ENCODE results near the gene EYS. TPM values are rescaled to one million over a fixed set of nuclear protein-coding genes. Genes with fewer than 3 reads are reported as not detected.

The EYS gene
- total and polyA plus RNA-seq, 2 of the 13 experiments (the other 11 are each of a cell fraction or from before 2014, with no cell fraction given): 0.04 to 0.07 TPM

DNA sequence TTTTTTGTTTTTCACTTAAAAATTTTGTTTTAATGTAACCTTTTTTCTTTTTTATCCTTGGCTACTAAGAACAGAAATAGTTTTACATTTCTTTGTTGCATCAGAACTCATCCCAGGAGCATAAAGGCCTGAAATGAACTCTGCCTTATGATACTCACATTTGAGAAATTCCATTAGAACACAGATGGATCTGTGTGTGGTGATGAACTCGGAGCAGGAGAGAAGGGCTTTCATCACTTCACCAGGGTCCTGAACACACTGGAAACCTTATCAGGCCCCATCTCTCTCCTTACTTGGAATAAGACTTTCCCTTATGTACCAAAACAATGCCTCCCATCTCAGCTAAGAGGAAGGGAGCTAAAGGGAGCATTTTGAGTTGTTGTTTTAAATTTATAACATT, 1932.1 kb downstream of the EYS start:
- no peak for FAIRE-seq
- no peak for DNase-seq (ENCODE audit: low spot score)
- WGBS (ENCODE audit: low lambda C conversion rate): 11% methylated on average over 1 of the region's 1 CpG
- Histone ChIP-seq H3K36me3 (replicated peaks in 1 of 2; ENCODE audit: control insufficient read depth in 1 of 2, insufficient read depth in 2 of 2, low read length in 2 of 2) (no peaks in the 10 kb centered on the region), H3K4me1 (ENCODE audit: insufficient read depth, low read length) (no peaks in the 10 kb centered on the region), H3K9me3 (ENCODE audit: low read length) (no peaks in the 10 kb centered on the region), H3K9ac (ENCODE audit: insufficient read depth, low read depth, low read length) (no peak overlapping the region), H2AFZ (ENCODE audit: low read length) (no peak overlapping the region), H3K4me2 (ENCODE audit: low read depth, low read length) (no peak overlapping the region), H3K27me3 (ENCODE audit: control insufficient read depth in 1 of 2, insufficient read depth in 2 of 2, low read length in 2 of 2) (no peaks in the 10 kb centered on the region; a peak in 1 of 5 replicates), H3K27ac (ENCODE audit: extremely low read length, insufficient read depth, low read length) (no peak overlapping the region), H3K4me3 (replicated peaks in 1 of 3; ENCODE audit: insufficient read depth in 1 of 3, low read depth in 2 of 3, low read length in 3 of 3) (no peak overlapping the region), H4K20me1 (ENCODE audit: insufficient read depth, low read length) (no peaks in the 10 kb centered on the region), H3K79me2 (ENCODE audit: insufficient read depth, low read length) (no peaks in the 10 kb centered on the region)
- intact Hi-C loops (cut with micrococcal nuclease; ENCODE audit: unreplicated experiment) (no loop called here), in situ Hi-C loops (cut with HindIII; ENCODE audit: extremely low pct_ligation_motif_present, low pct_unique_long_range_greater_than_20kb) (no loop called here)
- TF ChIP-seq ZNF674 (CRISPR knock-in tag; IDR thresholded peaks at IDR 0.05; ENCODE audit: low read depth): no peak
- no peak for TF ChIP-seq NFATC3 (CRISPR knock-in tag; IDR thresholded peaks at IDR 0.05)
- no peak for TF ChIP-seq RXRA (CRISPR knock-in tag; IDR thresholded peaks at IDR 0.05)
- TF ChIP-seq ZNF430 (CRISPR knock-in tag; IDR thresholded peaks at IDR 0.05): no peak
- no peak for TF ChIP-seq ZNF30 (CRISPR knock-in tag; IDR thresholded peaks at IDR 0.05)
- no peak for TF ChIP-seq CENPX (CRISPR knock-in tag; IDR thresholded peaks at IDR 0.05)
- TF ChIP-seq JUNB (CRISPR knock-in tag; IDR thresholded peaks at IDR 0.05; ENCODE audit: borderline replicate concordance): no peak
- no peak for TF ChIP-seq FOSL2 (CRISPR knock-in tag; IDR thresholded peaks at IDR 0.05)
- TF ChIP-seq ZNF777 (CRISPR knock-in tag; IDR thresholded peaks at IDR 0.05): no peak
- TF ChIP-seq ZBTB3 (CRISPR knock-in tag; IDR thresholded peaks at IDR 0.05; ENCODE audit: borderline replicate concordance, low read depth): no peak
- TF ChIP-seq U2AF2 (IDR thresholded peaks at IDR 0.05; ENCODE audit: low read depth, low read length): no peak
- CTCF ChIA-PET (ENCODE audit: low intra/inter-chr PET ratio, low total read pairs): no interaction called here
- no TSS peak for BruUV-seq (replicated peaks)
- ATAC-seq: no peak; the same call in 1 of the 3 replicates
- POLR2A ChIA-PET: no interaction called here

GRCh38 chr6:63773200-63773599, 1933.8 kb downstream of the EYS start:
- Histone ChIP-seq H3K27ac (ENCODE audit: extremely low read length, insufficient read depth, low read length) (no peak overlapping the region), H4K20me1 (ENCODE audit: insufficient read depth, low read length) (no peaks in the 10 kb centered on the region), H3K4me1 (ENCODE audit: insufficient read depth, low read length) (no peaks in the 10 kb centered on the region), H3K4me3 (replicated peaks in 1 of 3; ENCODE audit: insufficient read depth in 1 of 3, low read depth in 2 of 3, low read length in 3 of 3) (no peak overlapping the region), H3K79me2 (ENCODE audit: insufficient read depth, low read length) (no peaks in the 10 kb centered on the region), H3K9ac (ENCODE audit: insufficient read depth, low read depth, low read length) (no peak overlapping the region), H3K36me3 (replicated peaks in 1 of 2; ENCODE audit: control insufficient read depth in 1 of 2, insufficient read depth in 2 of 2, low read length in 2 of 2) (no peaks in the 10 kb centered on the region), H3K27me3 (ENCODE audit: control insufficient read depth in 1 of 2, insufficient read depth in 2 of 2, low read length in 2 of 2) (no peaks in the 10 kb centered on the region; a peak in 1 of 5 replicates), H3K4me2 (ENCODE audit: low read depth, low read length) (no peak overlapping the region), H3K9me3 (ENCODE audit: low read length) (no peaks in the 10 kb centered on the region), H2AFZ (ENCODE audit: low read length) (no peak overlapping the region)
- ChIA-PET CTCF (ENCODE audit: low intra/inter-chr PET ratio, low total read pairs) (no interaction called here), POLR2A (no interaction called here)
- intact Hi-C loops (cut with micrococcal nuclease; ENCODE audit: unreplicated experiment) (no loop called here), in situ Hi-C loops (cut with HindIII; ENCODE audit: extremely low pct_ligation_motif_present, low pct_unique_long_range_greater_than_20kb) (no loop called here)
- DNase-seq (ENCODE audit: low spot score): no peak
- 63% methylated on average over 2 of the region's 2 CpGs for WGBS (ENCODE audit: low lambda C conversion rate)
- no peak for ATAC-seq
- FAIRE-seq: no peak
- no TSS peak for BruUV-seq (replicated peaks)
- TF ChIP-seq ZNF687 (CRISPR knock-in tag; IDR thresholded peaks at IDR 0.05): no peak
- TF ChIP-seq SNAPC2 (CRISPR knock-in tag; IDR thresholded peaks at IDR 0.05): no peak
- no peak for TF ChIP-seq ELF4 (CRISPR knock-in tag; IDR thresholded peaks at IDR 0.05; ENCODE audit: borderline replicate concordance)
- no peak for TF ChIP-seq ZMYM3 (CRISPR knock-in tag; IDR thresholded peaks at IDR 0.05)
- no peak for TF ChIP-seq ZNF446 (CRISPR knock-in tag; IDR thresholded peaks at IDR 0.05)
- no peak for TF ChIP-seq ZNF777 (CRISPR knock-in tag; IDR thresholded peaks at IDR 0.05)
- no peak for TF ChIP-seq ARNT2 (CRISPR knock-in tag; IDR thresholded peaks at IDR 0.05; ENCODE audit: low read depth)

All from HepG2 (cell line).